H1 (cell line): Measurements from ENCODE around the gene SEMA3G. TPM values are rescaled to one million over a fixed set of nuclear protein-coding genes. Genes with fewer than 3 reads are reported as not detected.

Source experiments
- CTCF ChIA-PET: fragments of 300-600 bp; sonication (Branson Sonifier 250); formaldehyde crosslinking; loops from one replicate; lab custom pipeline; 2021; ENCODE audit not compliant: partially characterized antibody; lab: Charles Lee
- POLR2A ChIA-PET: fragments of 300-600 bp; sonication (Branson Sonifier 250); formaldehyde crosslinking; loops from one replicate; lab custom pipeline; 2021; ENCODE audit warnings: inconsistent platforms; ENCODE audit not compliant: partially characterized antibody; lab: Charles Lee
- DNase-seq, 2 experiments: peaks; one replicate each; pipeline versions ENCODE4 v3.0.0 to v3.0.0-alpha.2; 2010 to 2022; ENCODE audit warnings: low spot score in 2 of 2, low read depth in 1 of 2, mixed read lengths in 1 of 2
- FAIRE-seq: peaks from 2 replicates; lab custom pipeline; 2011; peaks lifted over from hg19 to GRCh38; lab: Jason Lieb, UNC
- H2AFZ ChIP-seq: 2 replicates; pipeline ENCODE4 v1.8.1; 2012; ENCODE audit warnings: low read length, inconsistent platforms
- H2AK5ac ChIP-seq: 2 replicates; pipeline ENCODE4 v1.6.1; 2013; ENCODE audit warnings: low read depth, low read length
- H2BK120ac ChIP-seq: replicated peaks from 2 replicates; pipeline ENCODE3; 2013; ENCODE audit warnings: low read depth, low read length, inconsistent platforms
- H2BK12ac ChIP-seq: 2 replicates; pipeline ENCODE4 v1.6.1; 2013; ENCODE audit warnings: low read depth, low read length
- H2BK15ac ChIP-seq: 2 replicates; pipeline ENCODE4 v1.6.1; 2013; ENCODE audit warnings: low read length
- H2BK20ac ChIP-seq: 2 replicates; pipeline ENCODE4 v1.6.1; 2013; ENCODE audit warnings: low read length
- H2BK5ac ChIP-seq: 2 replicates; pipeline ENCODE4 v1.6.1; 2013; ENCODE audit warnings: low read depth, low read length
- H3K14ac ChIP-seq: 2 replicates; pipeline ENCODE4 v1.6.1; 2013; ENCODE audit warnings: inconsistent platforms; ENCODE audit not compliant: insufficient read length
- H3K18ac ChIP-seq: 2 replicates; pipeline ENCODE4 v1.6.1; 2013; ENCODE audit warnings: low read length; ENCODE audit errors: extremely low read depth
- H3K23ac ChIP-seq: 2 replicates; pipeline ENCODE4 v1.6.1; 2013; ENCODE audit warnings: inconsistent platforms; ENCODE audit not compliant: insufficient read length
- H3K23me2 ChIP-seq: 2 replicates; pipeline ENCODE4 v1.6.1; 2013; ENCODE audit warnings: low read depth, low read length
- H3K27ac ChIP-seq: 2 replicates; pipeline ENCODE4 v1.6.1; 2011; ENCODE audit warnings: low read depth, low read length, inconsistent platforms
- H3K27me3 ChIP-seq, 4 experiments: replicated peaks in 1 of 4; 1 replicate in 1 of 4; 2 replicates in 3 of 4; pipeline versions ENCODE4 v1.6.1 to v1.8.1; 2011 to 2013; ENCODE audit warnings: low read length in 3 of 4, mild to moderate bottlenecking in 3 of 4, inconsistent platforms in 2 of 4, mixed read lengths in 2 of 4, moderate library complexity in 1 of 4; ENCODE audit not compliant: control insufficient read depth in 3 of 4, insufficient read depth in 3 of 4; ENCODE audit errors: extremely low read depth in 1 of 4
- H3K36me3 ChIP-seq, 4 experiments: 2 replicates each; pipeline versions ENCODE4 v1.6.1 to v1.8.1; 2011 to 2013; ENCODE audit warnings: mild to moderate bottlenecking in 4 of 4, low read length in 3 of 4, moderate library complexity in 2 of 4, control low read depth in 1 of 4, inconsistent platforms in 1 of 4; ENCODE audit not compliant: insufficient read depth in 4 of 4, control insufficient read depth in 2 of 4
- H3K4ac ChIP-seq: replicated peaks from 2 replicates; pipeline ENCODE3; 2013; ENCODE audit warnings: low read length, low read depth, mixed read lengths, inconsistent platforms; ENCODE audit not compliant: insufficient read length
- H3K4me1 ChIP-seq, 4 experiments: replicated peaks in 1 of 4; 1 replicate in 1 of 4; 2 replicates in 3 of 4; pipeline versions ENCODE4 v1.6.1 to v1.8.1; 2011 to 2013; ENCODE audit warnings: low read length in 3 of 4, inconsistent platforms in 2 of 4, mixed read lengths in 1 of 4; ENCODE audit not compliant: insufficient read depth in 4 of 4, control insufficient read depth in 3 of 4
- H3K4me2 ChIP-seq, 2 experiments: 2 replicates each; pipeline versions ENCODE4 v1.6.1 to v1.8.1; 2011 to 2013; ENCODE audit warnings: low read depth in 2 of 2, low read length in 2 of 2, control low read depth in 1 of 2, inconsistent platforms in 1 of 2, mild to moderate bottlenecking in 1 of 2; ENCODE audit not compliant: insufficient read depth in 1 of 2
- H3K4me3 ChIP-seq, 4 experiments: fragments of 200-600, 300-600 bp in 1 of 4; sonication (generic), shearing (Covaris generic), sonication (Bioruptor Twin) in 1 of 4; 2 replicates each; pipeline versions ENCODE4 v1.5.1 to v1.8.1; 2011 to 2016; ENCODE audit warnings: low read length in 4 of 4, low read depth in 3 of 4, control low read depth in 2 of 4, inconsistent platforms in 2 of 4, mild to moderate bottlenecking in 2 of 4, mixed read lengths in 1 of 4, moderate library complexity in 1 of 4; ENCODE audit not compliant: insufficient read depth in 2 of 4; ENCODE audit errors: extremely low read depth in 1 of 4
- H3K56ac ChIP-seq: replicated peaks from 2 replicates; pipeline ENCODE3; 2013; ENCODE audit warnings: low read depth, mild to moderate bottlenecking, mixed read lengths, low read length, inconsistent platforms; ENCODE audit not compliant: insufficient read length
- H3K79me1 ChIP-seq: 2 replicates; pipeline ENCODE4 v1.6.1; 2013; ENCODE audit warnings: low read depth, low read length, control low read depth
- H3K79me2 ChIP-seq, 2 experiments: 2 replicates each; pipeline versions ENCODE4 v1.6.1 to v1.8.1; 2012 to 2013; ENCODE audit warnings: low read length in 2 of 2, mild to moderate bottlenecking in 2 of 2, inconsistent platforms in 1 of 2; ENCODE audit not compliant: insufficient read depth in 2 of 2, control insufficient read depth in 1 of 2
- H3K9ac ChIP-seq, 4 experiments: replicated peaks in 1 of 4; 1 replicate in 1 of 4; 2 replicates in 3 of 4; pipeline versions ENCODE4 v1.6.1 to v1.8.1; 2011 to 2013; ENCODE audit warnings: low read depth in 3 of 4, low read length in 3 of 4, control low read depth in 2 of 4, mild to moderate bottlenecking in 2 of 4, moderate library complexity in 2 of 4, inconsistent platforms in 1 of 4; ENCODE audit errors: extremely low read depth in 1 of 4
- H3K9me3 ChIP-seq, 2 experiments: 2 replicates each; pipeline versions ENCODE4 v1.6.1 to v1.8.1; 2012 to 2013; ENCODE audit warnings: mild to moderate bottlenecking in 2 of 2, moderate library complexity in 2 of 2, control low read depth in 1 of 2, inconsistent platforms in 1 of 2, low read depth in 1 of 2, low read length in 1 of 2, mixed read lengths in 1 of 2; ENCODE audit not compliant: insufficient read depth in 2 of 2
- H4K20me1 ChIP-seq, 2 experiments: replicated peaks in 1 of 2; 2 replicates each; pipeline versions ENCODE3 to v1.8.1; 2011 to 2013; ENCODE audit warnings: inconsistent platforms in 2 of 2, low read length in 2 of 2, mild to moderate bottlenecking in 1 of 2; ENCODE audit not compliant: insufficient read depth in 2 of 2, control insufficient read depth in 1 of 2
- H4K5ac ChIP-seq: 2 replicates; pipeline ENCODE4 v1.6.1; 2013; ENCODE audit warnings: low read length, low read depth, mixed read lengths, inconsistent platforms; ENCODE audit not compliant: insufficient read length
- H4K8ac ChIP-seq: 2 replicates; pipeline ENCODE4 v1.8.0; 2013; ENCODE audit warnings: mild to moderate bottlenecking, moderate library complexity, low read length, inconsistent platforms; ENCODE audit not compliant: insufficient read depth; ENCODE audit errors: extremely low read depth
- H4K91ac ChIP-seq: replicated peaks from 2 replicates; pipeline ENCODE3; 2013; ENCODE audit warnings: low read length, mixed read lengths, inconsistent platforms; ENCODE audit not compliant: insufficient read length
- BRCA1 ChIP-seq: IDR thresholded peaks from 2 replicates; pipeline ENCODE4 v1.6.1; 2012; ENCODE audit warnings: low read depth, low read length, improper control_type of control experiment
- JUND ChIP-seq: IDR thresholded peaks from 2 replicates; pipeline ENCODE4 v1.6.1; 2011; ENCODE audit warnings: mild to moderate bottlenecking, improper control_type of control experiment, low read length
- NRF1 ChIP-seq: IDR thresholded peaks from 2 replicates; pipeline ENCODE4 v1.6.1; 2011; ENCODE audit warnings: mild to moderate bottlenecking, low read depth, low read length, improper control_type of control experiment
- YY1 ChIP-seq: IDR thresholded peaks from 2 replicates; pipeline ENCODE4 v1.6.1; 2011; ENCODE audit warnings: low read depth, mild to moderate bottlenecking, low read length
- WGBS, 2 experiments: shearing (Covaris generic) in 1 of 2; methylation state at CpG; one replicate each; pipeline versions ENCODE4 v1.1.6 to v1.1.7; 2013 to 2015; ENCODE audit warnings: low lambda C conversion rate in 2 of 2, mixed read lengths in 2 of 2, inconsistent platforms in 1 of 2, low coverage in 1 of 2, missing lambda C conversion rate in 1 of 2; ENCODE audit not compliant: insufficient replicate concordance in 2 of 2, insufficient coverage in 1 of 2, insufficient read length in 1 of 2; ENCODE audit errors: extremely low coverage in 1 of 2, missing lambda C conversion rate in 1 of 2; 5-methylcytosine and 5-hydroxymethylcytosine counted together
- polyA plus RNA-seq, 7 experiments: library from polyadenylated mRNA; depleted of rRNA in 3 of 7; stranded (reverse) in 5 of 7; unstranded in 2 of 7; fragments of >200 nt in 5 of 7; fragments of 200-250 nt in 2 of 7; gene quantifications; 1 replicate in 5 of 7; 2 replicates in 1 of 7; 4 replicates in 1 of 7; pipeline versions ENCODE4 v1.2.1 to v1.2.3, GENCODE V29; 2011 to 2013; ENCODE audit warnings: missing spikeins in 2 of 7, mixed read lengths in 2 of 7
- total RNA-seq: library from RNA; stranded (reverse); fragmentation: NEBNext Ultra II Directional; extraction: Animal tissue kit (Norgen Biotek cat#: 25700); gene quantifications from 2 replicates; pipeline ENCODE4 v1.2.1, GENCODE V29; 2021

SEMA3G gene
- total and polyA plus RNA-seq, 2 of the 8 experiments (the other 6 are each of a cell fraction or from before 2014, with no cell fraction given), result 0.95 to 1.5 TPM

- no peak overlapping the region for H3K56ac ChIP-seq
- H4K91ac ChIP-seq, result no peak overlapping the region
- no peak overlapping the region for H2BK15ac ChIP-seq
- H3K23ac ChIP-seq, result no peak overlapping the region
- no peak for DNase-seq
- H3K23me2 ChIP-seq, result no peaks in the 10 kb centered on the region
- no peak for FAIRE-seq
- H2BK20ac ChIP-seq, result no peak overlapping the region
- no peak overlapping the region for H3K18ac ChIP-seq
- no peak overlapping the region for H2BK12ac ChIP-seq
- H4K20me1 ChIP-seq, result peaks cover 0 to 19% of the 10 kb centered on the region in 2 experiments
- H4K5ac ChIP-seq, result no peak overlapping the region
- no peaks in the 10 kb centered on the region for H3K9me3 ChIP-seq
- no peaks in the 10 kb centered on the region; a peak in 1 of 7 replicates for H3K27me3 ChIP-seq
- H3K79me1 ChIP-seq, result no peaks in the 10 kb centered on the region; the same call in 1 of the 2 replicates
- H3K9ac ChIP-seq, result no peak overlapping the region
- H3K14ac ChIP-seq, result no peak overlapping the region
- no peak overlapping the region for H2AFZ ChIP-seq
- no peak overlapping the region for H3K27ac ChIP-seq
- POLR2A ChIA-PET, result interaction anchor here (1.0 to 3.0 kb wide), 6 partner anchors 9 to 34 kb away, joined by 3 to 16 read pairs (median 3); no protein-coding TSS in a partner anchor
- no peak overlapping the region for H4K8ac ChIP-seq
- H3K4ac ChIP-seq, result no peak overlapping the region
- H2BK120ac ChIP-seq, result no peak overlapping the region
- H3K4me2 ChIP-seq, result no peak overlapping the region
- CTCF ChIA-PET, result interaction anchor here (0.6 to 1.1 kb wide), 4 partner anchors 10 to 323 kb away, joined by 3 read pairs; no protein-coding TSS in a partner anchor
- no peak overlapping the region for H2BK5ac ChIP-seq
- peaks cover 21 to 53% (median 42%) of the 10 kb centered on the region in 4 experiments for H3K36me3 ChIP-seq
- H3K4me1 ChIP-seq, result peaks cover 0 to 6% (median under 1%) of the 10 kb centered on the region in 4 experiments; a peak in 3 of 7 replicates
- H2AK5ac ChIP-seq, result no peak overlapping the region
- no peaks in the 10 kb centered on the region for H3K79me2 ChIP-seq
- WGBS, 2 experiments, result 100% methylated on average over 21 of the region's 21 CpGs; no CpG with 5 or more reads in 1 of the 2 experiments
- H3K4me3 ChIP-seq, result no peak overlapping the region
- TF ChIP-seq YY1, result no peak
- TF ChIP-seq JUND, result no peak
- TF ChIP-seq NRF1, result no peak
- TF ChIP-seq BRCA1, result no peak
Measured at GRCh38 chr3:52492059-52492458, 47.2 kb upstream of the SEMA3G start.
